Measurements from ENCODE around the gene PCDHB16.

DNA sequence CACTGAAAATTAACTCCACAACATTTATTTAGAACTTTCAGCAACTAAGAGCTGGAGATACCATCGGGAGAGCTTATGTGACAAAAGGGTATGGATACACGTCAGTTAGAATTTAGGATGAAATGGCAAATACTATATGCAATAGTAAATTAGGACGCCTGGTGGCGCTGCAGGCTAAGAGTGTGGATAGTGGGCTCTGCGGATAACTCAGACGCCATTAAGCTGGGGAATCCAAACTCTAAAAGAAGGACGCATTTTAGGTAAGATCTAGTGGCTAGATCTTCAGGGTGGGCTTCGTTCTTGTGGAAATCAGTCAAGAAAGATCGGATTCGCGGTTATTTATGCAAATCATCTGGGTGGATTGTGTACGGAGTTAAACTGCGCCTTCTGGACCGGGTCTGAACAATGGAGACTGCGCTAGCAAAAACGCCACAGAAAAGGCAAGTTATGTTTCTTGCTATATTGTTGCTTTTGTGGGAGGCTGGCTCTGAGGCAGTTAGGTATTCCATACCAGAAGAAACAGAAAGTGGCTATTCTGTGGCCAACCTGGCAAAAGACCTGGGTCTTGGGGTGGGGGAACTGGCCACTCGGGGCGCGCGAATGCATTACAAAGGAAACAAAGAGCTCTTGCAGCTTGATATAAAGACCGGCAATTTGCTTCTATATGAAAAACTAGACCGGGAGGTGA, 47.0 kb upstream of the PCDHB16 start, which contains the start of gene PCDHB5:
- TF ChIP-seq SMC3 (conservative IDR thresholded peaks at IDR 0.05; ENCODE audit: poor library complexity) (no peak), RAD21 (conservative IDR thresholded peaks at IDR 0.05) (no peak), POLR2AphosphoS5 (IDR thresholded peaks at IDR 0.05) (no peak), EP300 (conservative IDR thresholded peaks at IDR 0.05; ENCODE audit: poor library complexity, severe bottlenecking) (no peak), EZH2 (IDR thresholded peaks at IDR 0.05; ENCODE audit: borderline replicate concordance, insufficient read depth, low read length, poor library complexity, severe bottlenecking) (no peak), TAF1 (IDR thresholded peaks at IDR 0.05; ENCODE audit: low read depth) (no peak), MXI1 (conservative IDR thresholded peaks at IDR 0.05; ENCODE audit: poor library complexity, severe bottlenecking) (no peak)
- TF ChIP-seq, protein P1, sequence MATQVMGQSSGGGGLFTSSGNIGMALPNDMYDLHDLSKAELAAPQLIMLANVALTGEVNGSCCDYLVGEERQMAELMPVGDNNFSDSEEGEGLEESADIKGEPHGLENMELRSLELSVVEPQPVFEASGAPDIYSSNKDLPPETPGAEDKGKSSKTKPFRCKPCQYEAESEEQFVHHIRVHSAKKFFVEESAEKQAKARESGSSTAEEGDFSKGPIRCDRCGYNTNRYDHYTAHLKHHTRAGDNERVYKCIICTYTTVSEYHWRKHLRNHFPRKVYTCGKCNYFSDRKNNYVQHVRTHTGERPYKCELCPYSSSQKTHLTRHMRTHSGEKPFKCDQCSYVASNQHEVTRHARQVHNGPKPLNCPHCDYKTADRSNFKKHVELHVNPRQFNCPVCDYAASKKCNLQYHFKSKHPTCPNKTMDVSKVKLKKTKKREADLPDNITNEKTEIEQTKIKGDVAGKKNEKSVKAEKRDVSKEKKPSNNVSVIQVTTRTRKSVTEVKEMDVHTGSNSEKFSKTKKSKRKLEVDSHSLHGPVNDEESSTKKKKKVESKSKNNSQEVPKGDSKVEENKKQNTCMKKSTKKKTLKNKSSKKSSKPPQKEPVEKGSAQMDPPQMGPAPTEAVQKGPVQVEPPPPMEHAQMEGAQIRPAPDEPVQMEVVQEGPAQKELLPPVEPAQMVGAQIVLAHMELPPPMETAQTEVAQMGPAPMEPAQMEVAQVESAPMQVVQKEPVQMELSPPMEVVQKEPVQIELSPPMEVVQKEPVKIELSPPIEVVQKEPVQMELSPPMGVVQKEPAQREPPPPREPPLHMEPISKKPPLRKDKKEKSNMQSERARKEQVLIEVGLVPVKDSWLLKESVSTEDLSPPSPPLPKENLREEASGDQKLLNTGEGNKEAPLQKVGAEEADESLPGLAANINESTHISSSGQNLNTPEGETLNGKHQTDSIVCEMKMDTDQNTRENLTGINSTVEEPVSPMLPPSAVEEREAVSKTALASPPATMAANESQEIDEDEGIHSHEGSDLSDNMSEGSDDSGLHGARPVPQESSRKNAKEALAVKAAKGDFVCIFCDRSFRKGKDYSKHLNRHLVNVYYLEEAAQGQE (IDR thresholded peaks at IDR 0.05; ENCODE audit: borderline replicate concordance) = no peak
- TF ChIP-seq, protein P2, sequence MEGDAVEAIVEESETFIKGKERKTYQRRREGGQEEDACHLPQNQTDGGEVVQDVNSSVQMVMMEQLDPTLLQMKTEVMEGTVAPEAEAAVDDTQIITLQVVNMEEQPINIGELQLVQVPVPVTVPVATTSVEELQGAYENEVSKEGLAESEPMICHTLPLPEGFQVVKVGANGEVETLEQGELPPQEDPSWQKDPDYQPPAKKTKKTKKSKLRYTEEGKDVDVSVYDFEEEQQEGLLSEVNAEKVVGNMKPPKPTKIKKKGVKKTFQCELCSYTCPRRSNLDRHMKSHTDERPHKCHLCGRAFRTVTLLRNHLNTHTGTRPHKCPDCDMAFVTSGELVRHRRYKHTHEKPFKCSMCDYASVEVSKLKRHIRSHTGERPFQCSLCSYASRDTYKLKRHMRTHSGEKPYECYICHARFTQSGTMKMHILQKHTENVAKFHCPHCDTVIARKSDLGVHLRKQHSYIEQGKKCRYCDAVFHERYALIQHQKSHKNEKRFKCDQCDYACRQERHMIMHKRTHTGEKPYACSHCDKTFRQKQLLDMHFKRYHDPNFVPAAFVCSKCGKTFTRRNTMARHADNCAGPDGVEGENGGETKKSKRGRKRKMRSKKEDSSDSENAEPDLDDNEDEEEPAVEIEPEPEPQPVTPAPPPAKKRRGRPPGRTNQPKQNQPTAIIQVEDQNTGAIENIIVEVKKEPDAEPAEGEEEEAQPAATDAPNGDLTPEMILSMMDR (IDR thresholded peaks at IDR 0.05; ENCODE audit: poor library complexity, severe bottlenecking) = peak; percentile 21

Data from neural cell (in vitro differentiated cells).